NCI-H1694 treated with DMSO at 0.1 percent for 48 hours (cell line): ENCODE measurements around the gene RPS3.

Source experiments
- DNase-seq: peaks from one replicate; lab custom pipeline; 2025; lab: John Stamatoyannopoulos, UW

RPS3 gene

GRCh38 chr11:75420224-75421034 lies 21.1 kb downstream of the RPS3 start:
- no peak for DNase-seq

GRCh38 chr11:75421035-75421602 lies 21.8 kb downstream of the RPS3 start:
- DNase-seq = no peak

DNA sequence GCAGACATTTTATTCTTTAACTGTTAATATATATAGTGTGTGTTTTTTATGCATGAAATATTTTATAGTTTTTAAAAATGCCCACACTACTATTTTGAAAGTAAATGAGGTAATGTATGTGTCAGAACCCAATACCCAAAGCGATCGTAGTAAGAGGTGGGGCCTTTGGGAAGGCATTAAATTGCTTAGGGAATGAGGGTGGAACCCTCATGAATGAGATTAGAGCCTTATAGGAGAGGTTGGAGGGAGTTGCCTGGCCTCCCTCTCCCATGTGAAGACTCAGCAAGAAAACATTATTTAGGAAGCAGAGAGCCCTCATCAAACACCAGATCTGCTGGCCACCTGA lies 22.6 kb downstream of the RPS3 start:
- no peak for DNase-seq

- DNase-seq = no peak
These were observed 23.2 kb downstream of the RPS3 start for GRCh38 chr11:75422248-75423231.

DNA sequence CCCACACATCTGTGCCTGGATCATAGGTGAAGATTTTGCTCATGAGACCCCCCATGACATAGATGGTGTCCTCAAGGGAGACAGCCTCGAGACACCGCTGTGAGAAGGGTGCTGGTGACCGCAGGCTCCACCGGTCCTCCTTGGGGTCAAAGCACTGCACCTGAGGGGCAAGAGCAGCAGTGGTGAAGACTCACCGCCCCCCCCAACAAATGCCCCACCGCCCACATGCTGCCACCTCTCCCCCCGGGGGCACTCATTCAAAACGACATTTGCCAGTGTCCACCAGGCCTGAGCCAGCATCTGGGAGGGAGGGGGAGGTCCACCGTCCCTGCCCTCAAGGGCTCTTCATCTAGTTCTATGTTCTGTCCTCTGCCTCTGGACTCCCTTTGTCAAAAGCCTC lies 24.4 kb downstream of the RPS3 start:
- DNase-seq = no peak

GRCh38 chr11:75424396-75424795 lies 25.1 kb downstream of the RPS3 start:
- DNase-seq = no peak

DNA sequence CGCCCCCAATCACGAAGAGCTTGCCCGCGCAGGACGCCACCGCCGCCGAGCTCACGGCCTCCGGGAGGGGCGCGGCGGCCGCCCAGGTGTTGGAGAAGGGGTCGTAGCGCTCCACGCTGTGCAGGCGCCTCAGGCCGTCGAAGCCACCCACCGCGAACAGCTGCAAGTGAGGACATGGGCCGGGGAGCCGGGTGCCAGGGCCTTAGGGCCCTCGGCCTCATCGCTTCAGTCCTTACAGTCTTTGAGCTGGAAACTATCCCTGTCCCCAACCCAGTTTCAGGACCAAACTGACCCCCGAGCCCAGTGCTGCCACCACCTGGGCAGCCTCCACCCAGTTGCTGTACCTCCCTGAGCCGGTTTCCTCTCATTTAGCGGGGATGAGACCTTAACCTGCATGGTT lies 26.1 kb downstream of the RPS3 start:
- no peak for DNase-seq

- no peak for DNase-seq
These were observed 27.4 kb downstream of the RPS3 start for GRCh38 chr11:75426720-75427086.

- DNase-seq = no peak
These were observed 27.9 kb downstream of the RPS3 start for GRCh38 chr11:75427181-75427580.

DNA sequence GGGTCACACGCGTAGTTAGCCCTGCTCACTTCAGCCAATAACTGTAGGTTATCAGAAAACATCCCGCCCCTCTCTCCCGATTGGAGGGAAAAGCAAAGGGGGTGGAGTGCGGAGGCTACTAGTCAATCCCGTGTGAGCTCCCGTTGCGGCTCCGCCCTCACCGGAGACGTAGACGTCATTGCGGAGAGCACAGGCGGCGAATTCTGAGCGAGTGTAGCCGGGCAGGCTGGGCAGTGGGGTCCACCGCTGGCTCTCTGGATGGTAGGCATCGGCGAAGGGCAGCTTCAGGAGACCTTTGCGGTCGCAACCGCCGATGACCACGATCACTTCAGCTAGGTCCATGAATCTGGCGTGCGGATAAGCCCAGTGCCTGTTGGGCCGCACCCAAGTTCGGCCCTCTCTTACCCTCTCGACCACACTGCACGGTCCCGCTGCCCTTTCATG lies 29.0 kb downstream of the RPS3 start:
- no peak for DNase-seq

GRCh38 chr11:75428989-75429640 lies 29.8 kb downstream of the RPS3 start:
- no peak for DNase-seq

- DNase-seq = no peak
These were observed 30.3 kb downstream of the RPS3 start for GRCh38 chr11:75429641-75429901.

- no peak for DNase-seq
These were observed 30.8 kb downstream of the RPS3 start for GRCh38 chr11:75429902-75430713.

DNA sequence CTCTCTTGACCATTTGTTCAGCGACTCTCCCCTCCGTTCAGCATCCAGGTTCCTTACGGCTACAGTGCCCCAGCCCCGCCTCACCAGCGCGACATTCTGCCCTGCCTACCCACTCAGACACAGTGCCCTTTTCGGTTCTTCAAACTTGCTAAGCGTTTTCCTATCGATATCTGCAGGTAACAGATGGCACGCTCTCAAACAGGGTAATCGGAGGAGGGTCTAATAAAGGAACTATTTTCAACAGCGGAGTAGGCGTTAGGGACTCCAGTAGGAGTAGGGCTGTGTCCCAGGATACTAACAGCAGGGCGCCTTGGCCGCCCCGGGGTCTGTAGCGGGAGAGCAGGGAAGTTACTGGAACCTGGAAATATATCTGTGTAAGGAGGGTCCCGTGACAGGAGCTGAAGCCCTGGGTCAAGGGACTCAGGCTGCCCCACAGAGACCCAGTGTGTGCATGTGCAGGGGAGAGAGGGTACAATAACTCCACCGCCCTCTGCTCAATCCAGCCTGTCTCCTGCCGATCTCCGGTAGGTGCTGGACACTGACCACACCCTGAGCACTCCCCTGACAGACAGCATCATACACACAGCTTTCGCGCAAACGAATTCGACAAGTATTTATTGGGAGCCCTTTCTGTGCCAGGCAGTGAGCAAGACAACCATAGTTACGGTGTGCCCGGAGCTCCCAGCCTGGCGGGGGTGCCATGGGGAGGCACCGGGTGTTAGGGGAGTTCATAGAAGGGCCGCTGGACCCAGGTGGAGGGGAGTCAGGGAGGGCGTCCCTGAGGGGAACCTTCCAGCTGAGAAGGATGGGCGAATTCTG lies 31.6 kb downstream of the RPS3 start:
- DNase-seq = no peak

- no peak for DNase-seq
These were observed 32.5 kb downstream of the RPS3 start for GRCh38 chr11:75431533-75432525.

- no peak for DNase-seq
These were observed 33.6 kb downstream of the RPS3 start, which contains the start of gene KLHL35 for GRCh38 chr11:75432911-75433321. Gene KLHL35, minus strand, starts transcription at chr11:75433203. Its CDS starts 2,574 bp downstream, at chr11:75430629.

- no peak for DNase-seq
These were observed 34.1 kb downstream of the RPS3 start for GRCh38 chr11:75433443-75433842.

DNA sequence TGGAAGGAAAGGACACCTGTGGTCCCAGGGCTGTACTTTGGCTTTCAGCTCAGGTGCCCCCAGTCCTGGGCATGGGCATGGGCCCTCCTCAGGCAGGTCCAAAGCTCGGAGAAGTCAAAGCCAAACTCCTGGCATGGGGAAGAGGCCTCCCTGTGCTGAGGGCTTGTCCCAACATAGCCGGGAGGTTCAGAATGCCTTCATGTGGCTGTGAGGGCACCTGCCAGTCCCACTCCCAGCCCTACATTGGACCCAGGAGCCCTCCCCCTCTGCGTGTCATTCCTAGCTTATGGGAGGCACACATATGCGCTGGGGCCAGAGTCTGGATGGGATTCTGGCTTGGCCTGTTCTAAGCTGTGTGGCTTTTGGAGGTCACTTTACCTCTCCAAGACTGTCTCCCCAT lies 34.7 kb downstream of the RPS3 start:
- DNase-seq = no peak

- DNase-seq = no peak
These were observed 35.7 kb downstream of the RPS3 start for GRCh38 chr11:75434886-75435570.
